Immature natural killer cell (primary cell): ENCODE results near the gene CCDC121. TPM values are rescaled to one million over a fixed set of nuclear protein-coding genes. Genes with fewer than 3 reads are reported as not detected.

Experiments
- DNase-seq, 3 donors: peaks; one replicate each; pipeline ENCODE4 v3.0.0; 2022; ENCODE audit warnings: mixed read lengths in 1 of 3
- H3K27ac Mint-ChIP-seq, 6 donors: one replicate each; pipeline ENCODE4 v1.8.0; 2020; ENCODE audit warnings: mixed read lengths in 6 of 6, mild to moderate bottlenecking in 5 of 6, inconsistent platforms in 4 of 6, moderate library complexity in 3 of 6
- H3K27me3 Mint-ChIP-seq, 3 donors: one replicate each; pipeline ENCODE4 v1.8.0; 2020 to 2021; ENCODE audit warnings: low read depth in 3 of 3, mild to moderate bottlenecking in 3 of 3, mixed read lengths in 3 of 3, moderate library complexity in 3 of 3, inconsistent platforms in 1 of 3
- H3K36me3 Mint-ChIP-seq, 3 donors: one replicate each; pipeline ENCODE4 v1.8.0; 2020; ENCODE audit warnings: mixed read lengths in 3 of 3, inconsistent platforms in 2 of 3, mild to moderate bottlenecking in 2 of 3
- H3K4me1 Mint-ChIP-seq, 2 donors: one replicate each; pipeline ENCODE4 v1.8.0; 2020; ENCODE audit warnings: inconsistent platforms in 2 of 2, mild to moderate bottlenecking in 2 of 2, mixed read lengths in 2 of 2, moderate library complexity in 1 of 2
- H3K4me3 Mint-ChIP-seq, 5 donors: one replicate each; pipeline ENCODE4 v1.8.0; 2020; ENCODE audit warnings: mild to moderate bottlenecking in 5 of 5, mixed read lengths in 5 of 5, inconsistent platforms in 3 of 5, moderate library complexity in 3 of 5
- H3K9me3 Mint-ChIP-seq, 6 donors: one replicate each; pipeline ENCODE4 v1.8.0; 2020; ENCODE audit warnings: mild to moderate bottlenecking in 6 of 6, mixed read lengths in 6 of 6, inconsistent platforms in 4 of 6, moderate library complexity in 3 of 6
- polyA plus RNA-seq, 3 donors: library from polyadenylated mRNA; unstranded; fragments of 300-500 nt; fragmentation: Illumina TruSeq; gene quantifications; one replicate each; pipeline ENCODE4 v1.2.3, GENCODE V29; 2021

Gene CCDC121
- polyA plus RNA-seq, 3 donors from 2014 or later = 1.1 to 2.9 TPM; not detected in 1

- Mint-ChIP-seq H3K4me3 (peak overlapping the region; percentile 90 to 96 (median 94)), H3K9me3 (peaks cover 0 to 8% (median 0%) of the 10 kb centered on the region in 6 donors), H3K36me3 (peaks cover 0 to 11% (median 3%) of the 10 kb centered on the region in 3 donors), H3K4me1 (peaks cover 56 to 67% of the 10 kb centered on the region in 2 donors), H3K27me3 (peaks cover 4 to 17% (median 8%) of the 10 kb centered on the region in 3 donors), H3K27ac (peak overlapping the region; percentile 74 to 93 (median 86))
- DNase-seq = no peak
These were observed 45.4 kb downstream of the CCDC121 start for GRCh38 chr2:27583390-27583915.

DNA sequence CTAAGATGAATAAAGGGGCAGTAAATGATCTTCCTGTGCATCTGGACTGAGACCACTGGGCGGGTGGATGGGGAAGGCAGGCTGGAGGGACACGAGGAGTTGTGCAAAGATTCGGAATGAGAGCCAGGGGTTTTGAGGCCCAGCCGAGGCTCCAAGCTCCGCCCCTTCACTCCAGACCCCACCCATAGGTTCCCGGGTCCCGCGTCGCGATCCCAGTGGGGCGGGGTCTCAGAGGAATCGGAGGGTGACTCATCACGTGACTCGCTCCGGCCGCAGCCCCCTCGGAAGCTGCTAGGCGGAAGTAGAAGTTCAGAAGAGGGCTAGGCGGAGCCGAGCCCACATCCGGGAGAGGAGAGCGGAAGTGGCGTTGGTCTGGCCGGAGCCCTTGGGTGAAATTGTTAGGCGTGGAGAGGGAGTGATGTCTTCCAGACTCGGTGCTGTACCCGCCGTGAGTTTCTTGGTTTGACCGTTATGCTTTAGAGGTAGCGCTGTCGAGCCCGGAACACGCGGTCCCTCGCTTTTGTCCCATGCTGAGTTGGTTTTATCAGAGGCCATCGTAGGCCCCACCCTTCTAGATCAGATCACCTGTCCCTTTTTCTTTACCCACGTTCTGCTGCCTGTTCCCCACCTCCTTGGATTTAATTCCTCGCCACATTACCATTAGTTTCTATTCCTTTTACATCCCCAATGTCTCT lies 46.0 kb downstream of the CCDC121 start, which contains the start of gene ZNF512:
ZNF512 (plus strand) TSS at position 348 of the 695 bp plus-strand sequence; CDS start at position 419, 71 bp downstream.
- DNase-seq = peak; percentile 78 to 82 (median 81)
- Mint-ChIP-seq H3K27me3 (peaks cover 7 to 19% (median 9%) of the 10 kb centered on the region in 3 donors), H3K36me3 (peaks cover 0 to 11% (median under 1%) of the 10 kb centered on the region in 3 donors), H3K9me3 (peaks cover 0 to 8% (median 0%) of the 10 kb centered on the region in 6 donors), H3K4me1 (peaks cover 52 to 61% of the 10 kb centered on the region in 2 donors), H3K27ac (peak within 1 kb of the TSS; percentile 74 to 93 (median 86)), H3K4me3 (peak within 1 kb of the TSS; percentile 90 to 96 (median 94))

DNA sequence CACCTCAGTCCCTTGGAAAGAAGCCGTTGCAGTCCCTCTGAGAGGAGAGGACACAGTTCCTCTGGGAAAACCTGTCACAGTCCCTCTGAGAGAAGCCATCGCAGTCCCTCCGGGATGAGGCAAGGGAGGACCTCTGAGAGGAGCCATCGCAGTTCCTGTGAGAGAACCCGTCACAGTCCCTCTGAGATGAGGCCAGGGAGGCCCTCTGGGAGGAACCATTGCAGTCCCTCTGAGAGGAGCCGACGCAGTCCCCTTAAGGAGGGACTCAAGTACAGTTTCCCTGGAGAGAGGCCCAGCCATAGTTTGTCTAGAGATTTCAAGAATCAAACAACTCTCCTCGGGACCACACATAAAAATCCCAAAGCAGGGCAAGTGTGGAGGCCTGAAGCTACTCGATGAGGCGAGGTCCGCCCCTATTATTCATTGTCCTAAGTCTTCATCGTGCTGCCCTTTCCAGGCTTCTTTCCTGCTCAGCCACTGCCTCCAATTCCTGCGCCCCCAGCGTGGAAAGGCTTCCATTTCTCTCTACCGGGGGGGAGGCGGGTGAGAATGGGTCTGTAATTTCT lies 46.6 kb downstream of the CCDC121 start:
- peaks cover 9 to 22% (median 16%) of the 10 kb centered on the region in 3 donors for H3K27me3 Mint-ChIP-seq
- H3K36me3 Mint-ChIP-seq = peaks cover 0 to 11% (median 0%) of the 10 kb centered on the region in 3 donors
- peak overlapping the region; percentile 74 to 93 (median 86) for H3K27ac Mint-ChIP-seq
- no peak for DNase-seq
- H3K9me3 Mint-ChIP-seq = peaks cover 0 to 8% (median 0%) of the 10 kb centered on the region in 6 donors
- H3K4me1 Mint-ChIP-seq = peaks cover 48 to 56% of the 10 kb centered on the region in 2 donors
- H3K4me3 Mint-ChIP-seq = peak overlapping the region; percentile 90 to 96 (median 94)

DNA sequence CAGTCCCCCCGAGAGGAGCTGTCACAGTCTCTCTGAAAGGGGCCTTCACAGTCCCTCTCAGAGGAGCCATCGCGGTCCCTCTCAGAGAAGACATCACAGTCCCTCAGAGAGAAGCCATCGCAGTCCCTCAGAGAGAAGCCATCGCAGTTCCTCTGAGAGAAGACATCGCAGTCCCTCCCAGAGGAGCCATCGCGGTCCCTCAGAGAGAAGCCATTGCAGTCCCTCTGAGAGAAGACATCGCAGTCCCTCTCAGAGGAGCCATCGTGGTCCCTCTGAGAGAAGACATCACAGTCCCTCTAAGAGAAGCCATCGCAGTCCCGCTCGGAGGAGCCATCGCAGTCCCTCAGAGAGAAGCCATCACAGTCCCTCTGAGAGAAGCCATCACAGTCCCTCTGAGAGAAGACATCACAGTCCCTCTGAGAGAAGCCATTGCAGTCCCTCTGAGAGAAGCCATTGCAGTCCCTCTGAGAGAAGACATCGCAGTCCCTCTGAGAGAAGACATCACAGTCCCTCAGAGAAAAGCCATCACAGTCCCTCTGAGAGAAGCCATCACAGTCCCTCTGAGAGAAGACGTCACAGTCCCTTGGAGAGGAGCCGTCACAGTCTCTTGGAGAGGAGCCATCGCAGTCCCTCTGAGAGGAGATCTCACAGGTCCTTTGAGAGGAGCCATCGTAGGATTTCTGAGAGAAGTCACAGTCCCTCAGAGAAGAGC lies 47.2 kb downstream of the CCDC121 start:
- H3K4me1 Mint-ChIP-seq = peaks cover 42 to 50% of the 10 kb centered on the region in 2 donors
- DNase-seq = no peak
- H3K36me3 Mint-ChIP-seq = peaks cover 0 to 8% (median 0%) of the 10 kb centered on the region in 3 donors
- peaks cover 7 to 26% (median 16%) of the 10 kb centered on the region in 3 donors for H3K27me3 Mint-ChIP-seq
- H3K4me3 Mint-ChIP-seq = peak overlapping the region; percentile 90 to 96 (median 94)
- H3K9me3 Mint-ChIP-seq = peaks cover 0 to 8% (median 0%) of the 10 kb centered on the region in 6 donors
- H3K27ac Mint-ChIP-seq = peak overlapping the region in 5 of 6 donors; percentile 30 to 85 (median 39)

Other genes starting within 250 kb of the CCDC121 start
- gene ZNF513, start 248.3 kb downstream of the CCDC121 start, polyA plus RNA-seq = 1 to 10 TPM; 2.2 to 6.3 (median 2.7) TPM
- gene PPM1G, start 219.4 kb downstream of the CCDC121 start, polyA plus RNA-seq = 100 to 1,000 TPM in 2 of 3 donors, 10 to 100 TPM in 1; 71.3 to 116 (median 104) TPM
- gene NRBP1, start 200.4 kb downstream of the CCDC121 start, polyA plus RNA-seq = 100 to 1,000 TPM in 2 of 3 donors, 10 to 100 TPM in 1; 85.7 to 154 (median 147) TPM
- gene KRTCAP3, start 186.6 kb downstream of the CCDC121 start, polyA plus RNA-seq = under 1 TPM in 1 of 3 donors, not detected in 2; 0.63 TPM
- 1 to 10 TPM in 2 of 3 donors, under 1 TPM in 1; 0.76 to 8.4 (median 3.1) TPM for gene IFT172, start 139.3 kb downstream of the CCDC121 start, polyA plus RNA-seq
- not detected for gene FNDC4, start 133.8 kb downstream of the CCDC121 start, polyA plus RNA-seq
- gene GCKR, start 132.2 kb downstream of the CCDC121 start, polyA plus RNA-seq = not detected
- gene ZNF512, start 46.0 kb downstream of the CCDC121 start, polyA plus RNA-seq = 10 to 100 TPM; 17.4 to 23.4 (median 23.3) TPM
- 100 to 1,000 TPM in 1 of 3 donors, 10 to 100 TPM in 2; 89.9 to 125 (median 92.1) TPM for gene GPN1, start within 50 bp of the CCDC121 start, polyA plus RNA-seq
- 10 to 100 TPM; 16.1 to 26.5 (median 17.6) TPM for gene SUPT7L, start 34.6 kb upstream of the CCDC121 start, polyA plus RNA-seq
- gene SLC4A1AP, start 34.9 kb upstream of the CCDC121 start, polyA plus RNA-seq = 10 to 100 TPM; 23.9 to 29.6 (median 27.6) TPM
- gene MRPL33, start 142.7 kb upstream of the CCDC121 start, polyA plus RNA-seq = 100 to 1,000 TPM; 190 to 266 (median 238) TPM